ENCODE measurements around the gene UBL7. TPM values are rescaled to one million over a fixed set of nuclear protein-coding genes. Genes with fewer than 3 reads are reported as not detected.

Gene UBL7
- total RNA-seq, 1 experiment from 2014 or later: 71.9 TPM

GRCh38 chr15:74417225-74417624 lies 43.7 kb downstream of the UBL7 start:
- Histone ChIP-seq H3K4me3 (no peak overlapping the region), H3K27me3 (no peaks in the 10 kb centered on the region), H3K4me1 (peaks cover 32% of the 10 kb centered on the region), H3K9me3 (replicated peaks) (no peaks in the 10 kb centered on the region), H3K27ac (no peak overlapping the region), H3K36me3 (no peaks in the 10 kb centered on the region)
- DNase-seq: no peak

GRCh38 chr15:74415966-74416916 lies 44.7 kb downstream of the UBL7 start:
- no peak overlapping the region for H3K27ac ChIP-seq
- H3K9me3 ChIP-seq (replicated peaks): no peaks in the 10 kb centered on the region
- H3K36me3 ChIP-seq: no peaks in the 10 kb centered on the region
- H3K4me1 ChIP-seq: peaks cover 32% of the 10 kb centered on the region
- H3K4me3 ChIP-seq: no peak overlapping the region
- DNase-seq: no peak
- no peaks in the 10 kb centered on the region for H3K27me3 ChIP-seq

DNA sequence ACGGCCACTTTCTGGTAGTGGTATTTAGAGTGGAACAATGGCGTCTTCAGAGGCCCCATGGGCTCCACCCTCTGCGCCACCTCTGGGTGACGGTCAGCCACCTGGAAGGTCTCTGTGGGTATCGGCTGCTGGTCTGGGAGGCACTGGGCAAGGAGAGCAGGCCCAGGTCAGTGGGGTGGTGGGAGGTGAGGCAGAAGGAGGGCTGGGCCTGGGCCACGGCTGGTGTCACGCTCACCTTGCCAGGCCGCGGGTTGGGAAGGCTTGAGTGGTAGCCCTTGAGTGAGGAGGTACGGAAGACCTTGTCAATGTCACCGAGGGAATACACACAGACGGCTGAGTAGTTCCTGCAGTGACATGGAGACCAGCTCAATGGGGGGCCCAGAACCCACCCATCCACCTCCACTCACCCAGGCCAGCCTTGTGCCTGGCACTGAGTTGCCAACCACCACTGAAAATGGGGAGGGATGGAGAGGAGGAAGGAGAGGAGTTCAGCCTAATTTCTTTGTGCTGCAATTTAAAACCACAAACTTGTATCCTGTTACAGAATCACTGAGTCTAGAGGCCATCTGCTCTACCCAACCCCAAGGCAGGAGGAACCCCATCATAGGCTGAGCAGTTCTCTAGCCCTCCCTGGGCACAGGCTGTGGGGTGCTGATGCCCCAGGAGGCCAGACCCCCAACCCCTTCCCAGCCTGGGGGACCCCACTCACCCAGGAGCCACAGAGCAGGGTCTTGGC lies 46.2 kb downstream of the UBL7 start:
- H3K27me3 ChIP-seq: no peaks in the 10 kb centered on the region
- H3K36me3 ChIP-seq: no peaks in the 10 kb centered on the region
- no peak overlapping the region for H3K27ac ChIP-seq
- no peaks in the 10 kb centered on the region for H3K9me3 ChIP-seq (replicated peaks)
- H3K4me3 ChIP-seq: no peak overlapping the region
- H3K4me1 ChIP-seq: peaks cover 25% of the 10 kb centered on the region
- no peak for DNase-seq

DNA sequence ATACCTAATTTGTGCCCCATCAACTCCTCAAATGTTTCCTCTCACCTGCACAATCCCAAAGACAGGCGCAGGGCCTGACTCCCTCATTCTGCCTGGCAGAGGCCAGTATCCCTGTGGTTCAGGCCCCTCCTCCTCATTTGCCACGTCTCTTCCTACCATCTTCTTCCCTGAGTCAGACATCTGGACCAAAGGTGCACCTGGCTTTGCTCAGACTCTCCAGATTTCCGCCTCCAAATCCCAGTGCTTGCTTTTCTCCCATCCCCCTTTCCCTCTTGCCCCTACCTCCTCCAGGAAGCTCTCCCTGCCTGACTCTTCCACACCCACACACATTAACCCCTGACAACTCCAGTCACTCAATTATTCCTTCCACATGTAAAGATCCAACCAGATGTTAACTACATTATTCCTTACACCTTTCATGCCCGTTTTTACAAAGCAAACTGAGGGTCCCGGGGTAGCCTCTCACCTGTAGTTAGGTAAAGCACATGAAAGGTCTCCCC lies 46.8 kb downstream of the UBL7 start:
- Histone ChIP-seq H3K27me3 (no peaks in the 10 kb centered on the region), H3K4me3 (no peak overlapping the region), H3K36me3 (no peaks in the 10 kb centered on the region), H3K4me1 (peaks cover 24% of the 10 kb centered on the region), H3K9me3 (replicated peaks) (no peaks in the 10 kb centered on the region), H3K27ac (no peak overlapping the region)
- no peak for DNase-seq

- Histone ChIP-seq H3K4me3 (no peak overlapping the region), H3K27ac (peak overlapping the region; percentile 20), H3K27me3 (no peaks in the 10 kb centered on the region), H3K36me3 (no peaks in the 10 kb centered on the region), H3K4me1 (peaks cover 24% of the 10 kb centered on the region), H3K9me3 (replicated peaks) (no peaks in the 10 kb centered on the region)
- DNase-seq: peak; percentile 52 to 53
Observed at GRCh38 chr15:74413350-74414080, 47.4 kb downstream of the UBL7 start.

GRCh38 chr15:74412159-74412558 lies 48.8 kb downstream of the UBL7 start:
- DNase-seq: no peak
- no peaks in the 10 kb centered on the region for H3K27me3 ChIP-seq
- H3K4me3 ChIP-seq: no peak overlapping the region
- H3K4me1 ChIP-seq: peaks cover 33% of the 10 kb centered on the region
- H3K27ac ChIP-seq: no peak overlapping the region
- H3K36me3 ChIP-seq: no peaks in the 10 kb centered on the region
- H3K9me3 ChIP-seq (replicated peaks): no peaks in the 10 kb centered on the region

- no peaks in the 10 kb centered on the region for H3K36me3 ChIP-seq
- H3K27me3 ChIP-seq: no peaks in the 10 kb centered on the region
- no peak for DNase-seq
- no peak overlapping the region for H3K27ac ChIP-seq
- H3K9me3 ChIP-seq (replicated peaks): no peaks in the 10 kb centered on the region
- H3K4me3 ChIP-seq: no peak overlapping the region
- H3K4me1 ChIP-seq: peaks cover 37% of the 10 kb centered on the region
Observed at GRCh38 chr15:74411686-74412085, 49.3 kb downstream of the UBL7 start.

DNA sequence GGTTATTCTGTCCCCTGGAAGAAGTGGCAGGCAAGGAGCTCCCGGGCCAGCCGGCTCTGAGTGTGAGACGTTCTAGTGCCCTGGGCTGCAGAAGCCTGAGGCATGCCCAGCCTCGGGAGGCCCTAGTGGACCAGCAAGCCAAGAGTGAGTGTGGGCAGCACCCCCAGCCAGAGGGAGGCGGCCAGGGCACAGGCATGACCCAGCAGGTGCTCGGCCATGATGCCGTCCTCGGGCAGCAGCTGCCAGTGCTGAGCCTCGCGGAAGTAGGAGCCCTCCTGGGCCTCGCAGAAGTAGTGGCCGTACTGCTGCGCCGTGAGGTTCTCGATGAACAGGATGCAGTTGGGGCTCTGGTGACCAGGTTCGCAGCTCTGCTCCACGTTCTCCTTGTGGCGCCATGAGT lies 50.5 kb downstream of the UBL7 start:
- Histone ChIP-seq H3K36me3 (no peaks in the 10 kb centered on the region), H3K4me1 (peaks cover 39% of the 10 kb centered on the region), H3K27me3 (no peaks in the 10 kb centered on the region)

DNA sequence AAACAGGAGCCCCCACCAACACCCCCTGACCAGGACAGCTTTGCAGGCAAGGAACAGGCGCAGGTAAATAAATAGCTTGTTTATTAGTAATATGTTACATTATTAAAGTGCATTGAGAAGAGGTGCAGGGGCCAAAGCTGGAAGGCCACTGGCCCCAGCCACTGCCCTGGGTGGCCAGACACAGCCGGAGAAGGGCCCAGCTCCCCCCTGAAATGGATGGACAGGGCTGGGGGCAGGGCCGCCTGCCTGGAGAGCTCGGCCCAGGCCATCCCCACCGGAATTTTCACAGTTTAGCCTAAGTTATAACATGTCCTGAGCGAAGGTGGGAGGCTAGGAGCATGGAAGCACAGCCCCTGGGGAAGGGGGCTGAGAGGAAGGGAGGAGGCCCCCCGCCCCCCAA lies 51.7 kb downstream of the UBL7 start:
- H3K4me3 ChIP-seq: no peak overlapping the region
- DNase-seq: no peak
- no peaks in the 10 kb centered on the region for H3K9me3 ChIP-seq (replicated peaks)
- H3K27ac ChIP-seq: no peak overlapping the region
- H3K36me3 ChIP-seq: no peaks in the 10 kb centered on the region
- H3K4me1 ChIP-seq: peaks cover 28% of the 10 kb centered on the region
- no peaks in the 10 kb centered on the region for H3K27me3 ChIP-seq

More for the DNA sequence above, 50.5 kb downstream of the UBL7 start:
- Histone ChIP-seq H3K27ac (no peak overlapping the region), H3K9me3 (replicated peaks) (no peaks in the 10 kb centered on the region), H3K4me3 (no peak overlapping the region)
- DNase-seq: no peak

- Histone ChIP-seq H3K27me3 (no peaks in the 10 kb centered on the region), H3K4me3 (no peak overlapping the region), H3K27ac (no peak overlapping the region), H3K9me3 (replicated peaks) (no peaks in the 10 kb centered on the region), H3K36me3 (no peaks in the 10 kb centered on the region), H3K4me1 (peaks cover 25% of the 10 kb centered on the region)
- DNase-seq: no peak
Observed at GRCh38 chr15:74408815-74409214, 52.1 kb downstream of the UBL7 start.

DNA sequence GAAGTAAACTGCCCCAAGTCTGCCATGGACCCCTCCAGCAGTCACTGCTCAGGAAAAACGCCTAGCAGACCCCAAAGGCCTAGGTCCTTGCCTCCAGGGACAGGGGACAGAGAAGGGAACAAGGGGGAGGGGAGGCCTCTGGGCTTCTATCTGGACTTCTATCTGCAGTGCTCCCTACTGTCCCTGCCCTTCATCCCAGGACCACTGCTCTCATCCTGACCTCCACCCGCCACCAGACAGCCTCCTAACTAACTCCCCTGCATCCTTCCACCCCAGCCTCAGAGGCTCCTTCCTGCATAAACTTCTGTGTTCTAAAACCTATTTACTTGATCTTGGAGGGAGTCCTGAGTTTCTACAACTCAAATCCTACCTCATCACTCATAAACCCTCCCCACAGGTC lies 52.6 kb downstream of the UBL7 start:
- no peak overlapping the region for H3K27ac ChIP-seq
- no peaks in the 10 kb centered on the region for H3K36me3 ChIP-seq
- H3K27me3 ChIP-seq: no peaks in the 10 kb centered on the region
- no peaks in the 10 kb centered on the region for H3K9me3 ChIP-seq (replicated peaks)
- peaks cover 21% of the 10 kb centered on the region for H3K4me1 ChIP-seq
- no peak overlapping the region for H3K4me3 ChIP-seq
- DNase-seq: no peak

DNA sequence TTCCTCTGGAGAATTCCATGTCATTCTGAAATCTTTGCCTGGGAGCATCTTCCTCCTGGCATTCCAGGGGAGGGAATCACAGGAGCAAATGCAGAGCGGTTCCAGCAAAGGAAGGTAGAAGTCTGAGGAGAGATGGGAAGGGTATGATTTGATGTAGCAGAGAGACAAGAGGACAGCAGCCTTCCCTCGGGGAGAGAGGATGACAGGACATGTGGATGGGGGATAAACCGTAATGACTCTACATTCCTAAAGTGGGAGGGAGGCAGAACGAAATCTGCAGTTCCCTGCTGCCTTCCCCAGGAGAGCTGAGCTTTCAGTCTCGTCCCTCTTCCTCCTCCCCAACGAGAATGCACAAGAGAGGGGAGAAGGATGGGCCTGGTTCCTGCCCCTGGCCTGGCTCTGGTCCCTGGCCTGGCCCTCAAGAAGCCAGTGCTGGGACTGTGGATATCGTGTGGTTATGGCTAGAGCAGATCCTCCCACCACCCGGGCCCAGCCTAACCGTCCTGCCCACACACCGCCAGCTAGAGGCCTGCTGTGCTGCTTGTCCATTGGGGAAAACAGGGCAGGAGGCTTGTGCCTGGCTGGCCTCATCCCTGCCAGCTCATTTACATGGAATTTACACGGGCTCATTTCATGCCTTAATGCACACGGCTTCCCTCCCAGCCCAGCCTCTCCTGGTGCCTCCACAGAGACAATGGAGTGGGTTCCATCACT lies 53.8 kb downstream of the UBL7 start:
- peak overlapping the region; percentile 54 for H3K27ac ChIP-seq
- H3K27me3 ChIP-seq: no peaks in the 10 kb centered on the region
- peak overlapping the region; percentile 19 for H3K4me3 ChIP-seq
- no peaks in the 10 kb centered on the region for H3K36me3 ChIP-seq
- H3K4me1 ChIP-seq: peaks cover 15% of the 10 kb centered on the region
- DNase-seq: peak; percentile 72 to 76
- no peaks in the 10 kb centered on the region for H3K9me3 ChIP-seq (replicated peaks)

DNA sequence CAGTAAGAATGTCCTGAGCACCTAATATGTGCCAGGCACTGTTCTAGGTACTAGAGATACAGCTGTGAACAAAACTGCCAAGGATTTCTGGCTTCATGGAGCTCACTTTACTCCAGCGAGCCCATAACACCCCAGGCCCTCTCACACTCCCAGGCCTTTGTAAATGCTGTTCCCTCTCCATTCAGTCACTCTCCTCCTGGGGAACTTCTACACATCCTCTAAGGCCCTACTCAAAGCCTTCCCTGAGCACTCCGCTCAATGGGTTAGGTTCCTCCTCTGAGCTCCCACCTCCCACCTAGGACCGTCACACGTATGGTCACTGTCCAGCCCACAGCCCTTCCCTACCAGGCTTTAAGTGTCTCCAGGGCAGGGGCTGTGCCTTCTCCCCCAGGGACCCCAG lies 54.4 kb downstream of the UBL7 start:
- H3K4me3 ChIP-seq: no peak overlapping the region
- H3K27ac ChIP-seq: no peak overlapping the region

DNA sequence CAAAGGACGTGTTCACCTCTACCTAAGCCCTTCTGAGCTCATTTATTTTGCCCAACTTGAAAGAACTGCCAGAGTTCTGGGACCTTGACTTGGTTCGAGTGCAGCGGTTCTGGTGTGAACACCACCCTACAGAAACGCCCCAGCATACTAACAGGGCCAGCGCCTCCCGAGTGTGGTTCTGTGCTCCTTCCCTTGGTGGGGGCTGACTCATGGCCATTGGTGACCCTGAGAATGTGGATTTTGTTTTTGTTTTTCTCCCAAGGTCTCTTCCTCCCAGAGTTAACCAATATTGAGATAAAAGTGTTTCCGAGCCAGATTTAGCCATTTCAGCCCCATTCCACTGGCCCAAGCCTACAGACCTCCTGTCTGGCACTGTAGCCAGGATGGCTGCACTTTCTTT lies 55.1 kb downstream of the UBL7 start:
- Histone ChIP-seq H3K4me1 (peaks cover 20% of the 10 kb centered on the region), H3K27ac (no peak overlapping the region)
- DNase-seq: no peak

More for the DNA sequence above, 54.4 kb downstream of the UBL7 start:
- H3K36me3 ChIP-seq: no peaks in the 10 kb centered on the region
- no peak for DNase-seq
- H3K4me1 ChIP-seq: peaks cover 15% of the 10 kb centered on the region
- no peaks in the 10 kb centered on the region for H3K27me3 ChIP-seq
- no peaks in the 10 kb centered on the region for H3K9me3 ChIP-seq (replicated peaks)

More for the DNA sequence above, 55.1 kb downstream of the UBL7 start:
- Histone ChIP-seq H3K36me3 (no peaks in the 10 kb centered on the region), H3K9me3 (replicated peaks) (no peaks in the 10 kb centered on the region), H3K4me3 (no peak overlapping the region), H3K27me3 (no peaks in the 10 kb centered on the region)
